ENCODE measurements around the gene CCRL2. TPM values are rescaled to one million over a fixed set of nuclear protein-coding genes. Genes with fewer than 3 reads are reported as not detected.

CCRL2 gene
- total RNA-seq, 1 experiment from 2014 or later: not detected

- TF ChIP-seq, protein P1, sequence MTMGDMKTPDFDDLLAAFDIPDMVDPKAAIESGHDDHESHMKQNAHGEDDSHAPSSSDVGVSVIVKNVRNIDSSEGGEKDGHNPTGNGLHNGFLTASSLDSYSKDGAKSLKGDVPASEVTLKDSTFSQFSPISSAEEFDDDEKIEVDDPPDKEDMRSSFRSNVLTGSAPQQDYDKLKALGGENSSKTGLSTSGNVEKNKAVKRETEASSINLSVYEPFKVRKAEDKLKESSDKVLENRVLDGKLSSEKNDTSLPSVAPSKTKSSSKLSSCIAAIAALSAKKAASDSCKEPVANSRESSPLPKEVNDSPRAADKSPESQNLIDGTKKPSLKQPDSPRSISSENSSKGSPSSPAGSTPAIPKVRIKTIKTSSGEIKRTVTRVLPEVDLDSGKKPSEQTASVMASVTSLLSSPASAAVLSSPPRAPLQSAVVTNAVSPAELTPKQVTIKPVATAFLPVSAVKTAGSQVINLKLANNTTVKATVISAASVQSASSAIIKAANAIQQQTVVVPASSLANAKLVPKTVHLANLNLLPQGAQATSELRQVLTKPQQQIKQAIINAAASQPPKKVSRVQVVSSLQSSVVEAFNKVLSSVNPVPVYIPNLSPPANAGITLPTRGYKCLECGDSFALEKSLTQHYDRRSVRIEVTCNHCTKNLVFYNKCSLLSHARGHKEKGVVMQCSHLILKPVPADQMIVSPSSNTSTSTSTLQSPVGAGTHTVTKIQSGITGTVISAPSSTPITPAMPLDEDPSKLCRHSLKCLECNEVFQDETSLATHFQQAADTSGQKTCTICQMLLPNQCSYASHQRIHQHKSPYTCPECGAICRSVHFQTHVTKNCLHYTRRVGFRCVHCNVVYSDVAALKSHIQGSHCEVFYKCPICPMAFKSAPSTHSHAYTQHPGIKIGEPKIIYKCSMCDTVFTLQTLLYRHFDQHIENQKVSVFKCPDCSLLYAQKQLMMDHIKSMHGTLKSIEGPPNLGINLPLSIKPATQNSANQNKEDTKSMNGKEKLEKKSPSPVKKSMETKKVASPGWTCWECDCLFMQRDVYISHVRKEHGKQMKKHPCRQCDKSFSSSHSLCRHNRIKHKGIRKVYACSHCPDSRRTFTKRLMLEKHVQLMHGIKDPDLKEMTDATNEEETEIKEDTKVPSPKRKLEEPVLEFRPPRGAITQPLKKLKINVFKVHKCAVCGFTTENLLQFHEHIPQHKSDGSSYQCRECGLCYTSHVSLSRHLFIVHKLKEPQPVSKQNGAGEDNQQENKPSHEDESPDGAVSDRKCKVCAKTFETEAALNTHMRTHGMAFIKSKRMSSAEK (CRISPR knock-in tag; IDR thresholded peaks at IDR 0.05; ENCODE audit: borderline replicate concordance): no peak
- TF ChIP-seq KAT7 (CRISPR knock-in tag; IDR thresholded peaks at IDR 0.05; ENCODE audit: borderline replicate concordance): no peak
- TF ChIP-seq, protein P2, sequence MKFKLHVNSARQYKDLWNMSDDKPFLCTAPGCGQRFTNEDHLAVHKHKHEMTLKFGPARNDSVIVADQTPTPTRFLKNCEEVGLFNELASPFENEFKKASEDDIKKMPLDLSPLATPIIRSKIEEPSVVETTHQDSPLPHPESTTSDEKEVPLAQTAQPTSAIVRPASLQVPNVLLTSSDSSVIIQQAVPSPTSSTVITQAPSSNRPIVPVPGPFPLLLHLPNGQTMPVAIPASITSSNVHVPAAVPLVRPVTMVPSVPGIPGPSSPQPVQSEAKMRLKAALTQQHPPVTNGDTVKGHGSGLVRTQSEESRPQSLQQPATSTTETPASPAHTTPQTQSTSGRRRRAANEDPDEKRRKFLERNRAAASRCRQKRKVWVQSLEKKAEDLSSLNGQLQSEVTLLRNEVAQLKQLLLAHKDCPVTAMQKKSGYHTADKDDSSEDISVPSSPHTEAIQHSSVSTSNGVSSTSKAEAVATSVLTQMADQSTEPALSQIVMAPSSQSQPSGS (CRISPR knock-in tag; IDR thresholded peaks at IDR 0.05; ENCODE audit: borderline replicate concordance, low read depth): no peak
- no peak for TF ChIP-seq ZNF232 (CRISPR knock-in tag; IDR thresholded peaks at IDR 0.05)
- TF ChIP-seq, protein P3, sequence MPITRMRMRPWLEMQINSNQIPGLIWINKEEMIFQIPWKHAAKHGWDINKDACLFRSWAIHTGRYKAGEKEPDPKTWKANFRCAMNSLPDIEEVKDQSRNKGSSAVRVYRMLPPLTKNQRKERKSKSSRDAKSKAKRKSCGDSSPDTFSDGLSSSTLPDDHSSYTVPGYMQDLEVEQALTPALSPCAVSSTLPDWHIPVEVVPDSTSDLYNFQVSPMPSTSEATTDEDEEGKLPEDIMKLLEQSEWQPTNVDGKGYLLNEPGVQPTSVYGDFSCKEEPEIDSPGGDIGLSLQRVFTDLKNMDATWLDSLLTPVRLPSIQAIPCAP (CRISPR knock-in tag; IDR thresholded peaks at IDR 0.05): no peak
- no peak for TF ChIP-seq USF1 (CRISPR knock-in tag; IDR thresholded peaks at IDR 0.05)
- no peak for TF ChIP-seq ZNF121 (CRISPR knock-in tag; IDR thresholded peaks at IDR 0.05)
- TF ChIP-seq, protein P4, sequence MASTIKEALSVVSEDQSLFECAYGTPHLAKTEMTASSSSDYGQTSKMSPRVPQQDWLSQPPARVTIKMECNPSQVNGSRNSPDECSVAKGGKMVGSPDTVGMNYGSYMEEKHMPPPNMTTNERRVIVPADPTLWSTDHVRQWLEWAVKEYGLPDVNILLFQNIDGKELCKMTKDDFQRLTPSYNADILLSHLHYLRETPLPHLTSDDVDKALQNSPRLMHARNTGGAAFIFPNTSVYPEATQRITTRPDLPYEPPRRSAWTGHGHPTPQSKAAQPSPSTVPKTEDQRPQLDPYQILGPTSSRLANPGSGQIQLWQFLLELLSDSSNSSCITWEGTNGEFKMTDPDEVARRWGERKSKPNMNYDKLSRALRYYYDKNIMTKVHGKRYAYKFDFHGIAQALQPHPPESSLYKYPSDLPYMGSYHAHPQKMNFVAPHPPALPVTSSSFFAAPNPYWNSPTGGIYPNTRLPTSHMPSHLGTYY (CRISPR knock-in tag; IDR thresholded peaks at IDR 0.05): no peak
- no peak for TF ChIP-seq SP1 (CRISPR knock-in tag; conservative IDR thresholded peaks at IDR 0.05)
- TF ChIP-seq NR1H2 (CRISPR knock-in tag; IDR thresholded peaks at IDR 0.05): no peak
- TF ChIP-seq AFF4 (CRISPR knock-in tag; IDR thresholded peaks at IDR 0.05; ENCODE audit: borderline replicate concordance): no peak
- TF ChIP-seq CREM (CRISPR knock-in tag; IDR thresholded peaks at IDR 0.05): no peak
These were observed 37.9 kb upstream of the CCRL2 start (continued) for GRCh38 chr3:46369151-46369550.

GRCh38 chr3:46369675-46370132, 37.4 kb upstream of the CCRL2 start:
- Mint-ChIP-seq H3K27me3 (ENCODE audit: low read depth) (peaks cover 7% of the 10 kb centered on the region), H3K4me1 (peaks cover 1% of the 10 kb centered on the region), H3K4me3 (no peak overlapping the region)
- TF ChIP-seq ZNF512 (CRISPR knock-in tag; IDR thresholded peaks at IDR 0.05; ENCODE audit: borderline replicate concordance): no peak
- no peak for TF ChIP-seq NFE2L1 (CRISPR knock-in tag; IDR thresholded peaks at IDR 0.05)
- TF ChIP-seq, protein P5, sequence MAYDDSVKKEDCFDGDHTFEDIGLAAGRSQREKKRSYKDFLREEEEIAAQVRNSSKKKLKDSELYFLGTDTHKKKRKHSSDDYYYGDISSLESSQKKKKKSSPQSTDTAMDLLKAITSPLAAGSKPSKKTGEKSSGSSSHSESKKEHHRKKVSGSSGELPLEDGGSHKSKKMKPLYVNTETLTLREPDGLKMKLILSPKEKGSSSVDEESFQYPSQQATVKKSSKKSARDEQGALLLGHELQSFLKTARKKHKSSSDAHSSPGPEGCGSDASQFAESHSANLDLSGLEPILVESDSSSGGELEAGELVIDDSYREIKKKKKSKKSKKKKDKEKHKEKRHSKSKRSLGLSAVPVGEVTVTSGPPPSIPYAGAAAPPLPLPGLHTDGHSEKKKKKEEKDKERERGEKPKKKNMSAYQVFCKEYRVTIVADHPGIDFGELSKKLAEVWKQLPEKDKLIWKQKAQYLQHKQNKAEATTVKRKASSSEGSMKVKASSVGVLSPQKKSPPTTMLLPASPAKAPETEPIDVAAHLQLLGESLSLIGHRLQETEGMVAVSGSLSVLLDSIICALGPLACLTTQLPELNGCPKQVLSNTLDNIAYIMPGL (CRISPR knock-in tag; IDR thresholded peaks at IDR 0.05): no peak
- TF ChIP-seq USF1 (CRISPR knock-in tag; IDR thresholded peaks at IDR 0.05): no peak
- TF ChIP-seq MYBL2 (CRISPR knock-in tag; IDR thresholded peaks at IDR 0.05): no peak
- no peak for TF ChIP-seq HMGA2 (CRISPR knock-in tag; IDR thresholded peaks at IDR 0.05)
- TF ChIP-seq MXD4 (CRISPR knock-in tag; IDR thresholded peaks at IDR 0.05; ENCODE audit: borderline replicate concordance): no peak

More at GRCh38 chr3:46369675-46370132, 37.4 kb upstream of the CCRL2 start:
- Mint-ChIP-seq H3K36me3 (no peaks in the 10 kb centered on the region), H3K27ac (no peak overlapping the region), H3K9me3 (peaks cover 3% of the 10 kb centered on the region; the same call in 1 of the 2 replicates)
- ChIA-PET CTCF (interaction anchor here (0.9 to 5.5 kb wide), 11 partner anchors 9 to 291 kb away, joined by 3 to 68 read pairs (median 6); partner anchors contain the start of gene CCR1), POLR2A (no interaction called here)
- ATAC-seq (no peak), DNase-seq (ENCODE audit: low spot score) (no peak)

Data from WTC11 (cell line).